ENCODE results near the gene NOSIP. TPM values are rescaled to one million over a fixed set of nuclear protein-coding genes. Genes with fewer than 3 reads are reported as not detected.

NOSIP gene
- total RNA-seq, result 63.5 and 88.0 TPM in 2 replicates

DNA sequence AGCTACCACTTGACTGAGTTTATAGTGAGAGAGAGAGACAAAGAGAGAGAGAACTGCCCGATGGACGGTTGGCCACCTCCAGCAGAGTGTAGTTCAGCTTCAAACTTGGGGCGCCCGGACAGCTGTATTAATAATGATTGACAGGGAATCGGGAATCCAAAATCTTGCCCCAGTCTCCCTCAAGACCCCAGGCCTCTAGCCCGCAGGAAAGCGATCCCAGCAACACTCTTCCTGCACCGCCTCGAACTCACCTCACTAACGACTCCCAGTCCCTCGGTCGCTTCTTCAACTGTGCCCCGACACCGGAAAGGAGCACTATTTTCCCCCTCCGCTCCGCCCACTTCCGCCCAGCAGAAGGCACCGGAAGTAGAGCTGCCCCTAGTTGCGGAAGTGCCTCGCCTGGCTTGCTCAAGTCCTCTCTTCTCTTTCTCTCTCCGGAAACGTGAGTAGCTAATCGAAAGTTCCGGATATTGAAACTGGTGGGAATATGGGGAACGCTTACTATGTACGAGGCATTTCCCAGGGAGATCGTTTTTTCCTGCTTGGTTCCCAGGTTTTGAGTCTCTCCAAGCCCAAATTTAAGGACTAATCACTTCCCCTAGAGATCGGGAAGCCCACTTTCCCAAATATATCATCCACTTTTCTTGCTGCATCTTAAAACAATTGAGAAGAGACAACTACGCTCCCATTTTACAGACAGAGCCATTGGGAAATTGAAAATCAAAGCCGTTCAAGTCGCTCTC is at the start of gene NOSIP:
NOSIP (minus strand) TSS at position 293 of the 743 bp plus-strand sequence. CDS start 19,865 bp downstream, outside the sequence.

DNA sequence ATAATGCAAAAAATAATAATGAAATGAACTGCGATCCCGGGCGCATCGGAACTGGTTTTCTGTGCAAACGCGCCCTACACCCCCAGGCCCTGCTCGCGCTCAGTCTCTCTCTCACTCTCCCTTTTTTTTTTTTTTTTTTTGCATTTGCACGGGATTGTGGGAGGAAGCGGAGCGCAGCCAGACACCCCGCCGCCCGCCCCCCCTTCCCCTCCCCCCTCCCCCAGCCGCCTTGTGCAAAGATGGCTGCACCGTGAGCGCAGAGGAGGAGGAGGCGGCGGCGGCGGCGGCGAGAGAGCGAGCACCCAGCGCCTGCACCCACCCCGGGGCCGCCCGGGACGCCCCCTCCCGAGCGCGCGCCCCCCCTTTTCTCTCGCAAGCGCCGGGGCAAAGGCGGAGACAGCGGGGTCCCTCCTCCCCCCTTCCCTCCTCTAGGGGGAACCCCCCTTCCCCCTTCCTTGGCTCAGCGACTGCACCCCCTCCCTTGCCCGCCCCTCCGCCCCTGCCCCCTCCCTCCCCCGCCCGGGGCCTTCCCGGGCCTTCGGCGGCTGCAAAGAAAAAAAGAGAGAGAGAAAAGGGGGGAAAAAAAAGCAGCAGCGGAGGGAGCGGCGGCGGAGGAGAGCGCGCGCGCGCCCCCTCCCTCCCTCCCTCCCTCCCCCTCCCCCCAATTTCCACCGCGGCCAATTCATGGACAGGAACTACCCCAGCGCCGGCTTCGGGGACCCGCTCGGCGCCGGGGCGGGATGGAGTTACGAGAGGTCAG is 10.8 kb upstream of the NOSIP start, which contains the start of gene PRR12:
PRR12 (plus strand) TSS at position 212 of the 760 bp plus-strand sequence; CDS start at position 685, 473 bp downstream.

DNA sequence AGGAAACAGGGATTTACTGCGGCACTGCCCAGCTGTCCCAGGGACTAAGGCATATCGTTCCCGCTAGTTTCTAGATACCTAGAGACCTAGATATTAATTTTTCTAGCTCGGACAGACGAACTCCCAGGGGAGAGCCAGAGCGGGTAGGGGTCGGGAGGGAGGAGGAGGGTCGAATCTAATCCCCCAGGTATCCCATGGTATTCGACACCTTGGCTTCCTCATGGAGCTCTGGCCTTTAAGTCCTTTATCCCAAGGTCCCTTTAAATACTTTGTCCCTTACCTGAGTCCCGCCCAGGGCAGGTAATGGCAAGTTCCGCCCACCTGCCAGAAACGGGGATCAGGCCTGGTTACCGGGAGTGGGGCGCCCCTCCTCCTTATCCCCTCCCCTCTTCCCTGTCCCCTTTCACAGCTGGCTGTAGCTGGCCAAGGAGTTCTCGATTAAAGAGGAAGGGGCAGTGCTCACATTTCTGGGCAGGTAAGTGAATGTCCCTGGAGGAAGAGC is 702 bp upstream of the NOSIP start, which contains the start of gene PRRG2:
PRRG2 (plus strand) TSS at position 310 of the 502 bp plus-strand sequence. CDS start 1,904 bp downstream, outside the sequence.

Other genes with a start within 250 kb of the NOSIP start
- gene CD37, start 245.2 kb downstream of the NOSIP start, total RNA-seq, result 0.21 TPM in 1 of 2 replicates, not detected in the other
- 13.6 and 35.2 TPM in 2 replicates for gene TEAD2, start 218.1 kb downstream of the NOSIP start, total RNA-seq
- under 0.01 TPM in 1 of 2 replicates, not detected in the other for gene DKKL1, start 216.7 kb downstream of the NOSIP start, total RNA-seq
- gene KASH5, start 192.3 kb downstream of the NOSIP start, total RNA-seq, result not detected in 2 replicates
- not detected in 2 replicates for gene PTH2, start 157.1 kb downstream of the NOSIP start, total RNA-seq
- gene GFY, start 155.2 kb downstream of the NOSIP start, total RNA-seq, result not detected in 2 replicates
- gene SLC17A7, start 139.0 kb downstream of the NOSIP start, total RNA-seq, result not detected in 2 replicates
- gene PIH1D1, start 128.7 kb downstream of the NOSIP start, total RNA-seq, result 98.9 and 148 TPM in 2 replicates
- gene ALDH16A1, start 127.3 kb downstream of the NOSIP start, total RNA-seq, result 23.7 and 48.0 TPM in 2 replicates
- not detected in 2 replicates for gene FLT3LG, start 106.3 kb downstream of the NOSIP start, total RNA-seq
- gene RPL13A, start 92.9 kb downstream of the NOSIP start, total RNA-seq, result 6,353 and 8,609 TPM in 2 replicates
- gene RPS11, start 84.1 kb downstream of the NOSIP start, total RNA-seq, result 5,302 and 8,401 TPM in 2 replicates
- 25.8 and 32.6 TPM in 2 replicates for gene FCGRT, start 67.9 kb downstream of the NOSIP start, total RNA-seq
- gene RCN3, start 52.6 kb downstream of the NOSIP start, total RNA-seq, result 1.7 and 1.9 TPM in 2 replicates
- gene PRRG2, start 760 bp upstream of the NOSIP start, total RNA-seq, result 6.0 and 7.2 TPM in 2 replicates
- 0.96 and 2.1 TPM in 2 replicates for gene PRR12, start 10.6 kb upstream of the NOSIP start, total RNA-seq
- 22.8 and 34.9 TPM in 2 replicates for gene RRAS, start 59.6 kb upstream of the NOSIP start, total RNA-seq
- 14.2 and 16.4 TPM in 2 replicates for gene SCAF1, start 61.7 kb upstream of the NOSIP start, total RNA-seq
- gene IRF3, start 85.3 kb upstream of the NOSIP start, total RNA-seq, result 98.1 and 111 TPM in 2 replicates
- gene BCL2L12, start 85.4 kb upstream of the NOSIP start, total RNA-seq, result 2.4 and 3.8 TPM in 2 replicates
- 264 and 577 TPM in 2 replicates for gene PRMT1, start 96.7 kb upstream of the NOSIP start, total RNA-seq
- 0.64 and 0.72 TPM in 2 replicates for gene ADM5, start 109.0 kb upstream of the NOSIP start, total RNA-seq
- 1.4 and 1.9 TPM in 2 replicates for gene CPT1C, start 110.6 kb upstream of the NOSIP start, total RNA-seq
- not detected in 2 replicates for gene TSKS, start 182.8 kb upstream of the NOSIP start, total RNA-seq
- 39.2 and 39.5 TPM in 2 replicates for gene AP2A1, start 186.4 kb upstream of the NOSIP start, total RNA-seq
- 8.5 and 22.9 TPM in 2 replicates for gene FUZ, start 232.7 kb upstream of the NOSIP start, total RNA-seq
- gene MED25, start 237.7 kb upstream of the NOSIP start, total RNA-seq, result 14.0 and 15.6 TPM in 2 replicates